K562 (cell line): ENCODE results near the gene CDH6. TPM values are rescaled to one million over a fixed set of nuclear protein-coding genes. Genes with fewer than 3 reads are reported as not detected.

Experiments
- ATAC-seq: fragments of 200-7000 bp; cut with Tn5 transposase; 3 replicates; pipeline ENCODE4 v1.9.1; 2020; ENCODE audit warnings: moderate library complexity
- BruUV-seq: library from RNA; stranded (reverse); fragments of 400-500 nt; replicated peaks from 2 replicates; lab custom pipeline; 2021; lab: Mats Ljungman, UMichigan
- CTCF ChIA-PET: fragments of 300-600 bp; formaldehyde crosslinking; extraction: SDS; loops from one replicate; lab custom pipeline; 2021; ENCODE audit warnings: low intra/inter-chr PET ratio; lab: Yijun Ruan, JAX
- POLR2A ChIA-PET: fragments of 300-600, 350-650 bp; sonication (Branson Sonifier 250); formaldehyde crosslinking; extraction: SDS; loops from one replicate; lab custom pipeline; 2021; ENCODE audit warnings: antibody characterized with exemption, inconsistent platforms; lab: Yijun Ruan, JAX
- DNase-seq, 4 experiments: peaks; one replicate each; pipeline versions ENCODE4 v3.0.0 to v3.0.0-alpha.2; 2011 to 2018; ENCODE audit warnings: low spot score in 3 of 4, mixed read lengths in 3 of 4; ENCODE audit errors: extremely low read depth in 1 of 4
- FAIRE-seq: peaks from 2 replicates; lab custom pipeline; 2011; peaks lifted over from hg19 to GRCh38; lab: Jason Lieb, UNC
- H2AFZ ChIP-seq: 2 replicates; pipeline ENCODE4 v1.6.0; 2011; ENCODE audit warnings: low read depth, low read length, control low read depth, inconsistent platforms
- H3K27ac ChIP-seq: fragments of 200-600 bp; 3 replicates; pipeline ENCODE4 v1.8.0; 2011; ENCODE audit warnings: low read depth, mild to moderate bottlenecking, control low read depth, inconsistent platforms, low read length, moderate library complexity, mixed read lengths; ENCODE audit errors: extremely low read depth
- H3K27me3 ChIP-seq, 2 experiments: fragments of 300-600 bp in 1 of 2; 2 replicates in 1 of 2; 3 replicates in 1 of 2; pipeline versions ENCODE4 v1.6.0 to v1.8.0; 2011; ENCODE audit warnings: inconsistent platforms in 2 of 2, low read length in 2 of 2, mild to moderate bottlenecking in 1 of 2, mixed read lengths in 1 of 2, moderate library complexity in 1 of 2; ENCODE audit not compliant: control insufficient read depth in 2 of 2, insufficient read depth in 2 of 2
- H3K36me3 ChIP-seq: fragments of 300-600 bp; 3 replicates; pipeline ENCODE4 v1.8.0; 2011; ENCODE audit warnings: mild to moderate bottlenecking, low read length, inconsistent platforms; ENCODE audit not compliant: control insufficient read depth, insufficient read depth
- H3K4me1 ChIP-seq, 2 experiments: fragments of 200-600 bp in 1 of 2; replicated peaks in 1 of 2; 2 replicates in 1 of 2; 3 replicates in 1 of 2; pipeline versions ENCODE4 v1.5.1 to v1.8.0; 2011; ENCODE audit warnings: inconsistent platforms in 2 of 2, low read length in 2 of 2, mild to moderate bottlenecking in 1 of 2, mixed read lengths in 1 of 2, moderate library complexity in 1 of 2; ENCODE audit not compliant: control insufficient read depth in 2 of 2, insufficient read depth in 2 of 2
- H3K4me2 ChIP-seq: 2 replicates; pipeline ENCODE4 v1.6.1; 2011; ENCODE audit warnings: low read length, control low read depth, inconsistent platforms, mixed read lengths; ENCODE audit not compliant: insufficient read depth
- H3K4me3 ChIP-seq: fragments of 200-600 bp; sonication (generic), shearing (Covaris generic); 2 replicates; pipeline ENCODE4 v1.5.1; 2016; ENCODE audit warnings: control low read depth, inconsistent platforms
- H3K79me2 ChIP-seq: fragments of 200-600 bp; 3 replicates; pipeline ENCODE4 v1.8.0; 2011; ENCODE audit warnings: low read length, inconsistent platforms; ENCODE audit not compliant: control insufficient read depth, insufficient read depth
- H3K9ac ChIP-seq, 2 experiments: 2 replicates each; pipeline versions ENCODE4 v1.6.0 to v1.6.1; 2011; ENCODE audit warnings: low read depth in 2 of 2, low read length in 2 of 2, control low read depth in 1 of 2, inconsistent platforms in 1 of 2, mild to moderate bottlenecking in 1 of 2, mixed read lengths in 1 of 2; ENCODE audit not compliant: insufficient read depth in 1 of 2
- H3K9me1 ChIP-seq: one replicate; pipeline ENCODE4 v1.6.0; 2011; ENCODE audit warnings: inconsistent platforms, mild to moderate bottlenecking, low read length, moderate library complexity; ENCODE audit not compliant: control insufficient read depth, insufficient read depth
- H3K9me3 ChIP-seq: replicated peaks from 2 replicates; pipeline ENCODE4 v1.5.1; 2011; ENCODE audit warnings: low read depth, low read length, inconsistent platforms; ENCODE audit not compliant: control insufficient read depth, insufficient read depth
- H4K20me1 ChIP-seq: replicated peaks from 2 replicates; pipeline ENCODE4 v1.6.1; 2011; ENCODE audit warnings: low read length, inconsistent platforms, mixed read lengths; ENCODE audit not compliant: control insufficient read depth, insufficient read depth
- ARID1B ChIP-seq: fragments of 450-650 bp; IDR thresholded peaks from 2 replicates; pipeline ENCODE4 v1.6.1; 2016; ENCODE audit warnings: antibody characterized with exemption, mild to moderate bottlenecking, inconsistent platforms
- CBX2 ChIP-seq: fragments of 200-600 bp; sonication (generic); IDR thresholded peaks from one replicate; pipeline ENCODE4 v1.6.1; 2012; ENCODE audit warnings: mild to moderate bottlenecking, low read length, inconsistent platforms; ENCODE audit not compliant: insufficient read depth, poor library complexity, severe bottlenecking
- CTCF ChIP-seq, 3 experiments: IDR thresholded peaks in 2 of 3; conservative IDR thresholded peaks in 1 of 3; 2 replicates each; pipeline ENCODE4 v1.5.1; 2011 to 2012; ENCODE audit warnings: low read length in 3 of 3, mild to moderate bottlenecking in 3 of 3, control low read depth in 2 of 3, improper control_type of control experiment in 1 of 3, inconsistent platforms in 1 of 3, low read depth in 1 of 3, mixed read lengths in 1 of 3, moderate library complexity in 1 of 3; ENCODE audit not compliant: insufficient read depth in 2 of 3
- DACH1 ChIP-seq: fragments of 450-650 bp; IDR thresholded peaks from 2 replicates; pipeline ENCODE4 v1.6.1; 2018; ENCODE audit not compliant: partially characterized antibody
- DEAF1 ChIP-seq: fragments of 450-650 bp; formaldehyde crosslinking; IDR thresholded peaks from 2 replicates; pipeline ENCODE4 v1.4.0; 2020; ENCODE audit warnings: mild to moderate bottlenecking, moderate library complexity
- DIDO1 ChIP-seq: fragments of 450-650 bp; IDR thresholded peaks from 2 replicates; pipeline ENCODE4 v1.6.1; 2016; ENCODE audit warnings: low read depth, missing biosample characterization, missing genetic modification characterization
- EHMT2 ChIP-seq: fragments of 450-650 bp; IDR thresholded peaks from 2 replicates; pipeline ENCODE4 v1.6.1; 2018; ENCODE audit warnings: antibody characterized with exemption
- HCFC1 ChIP-seq: IDR thresholded peaks from 2 replicates; pipeline ENCODE4 v1.6.1; 2012; ENCODE audit warnings: low read depth, low read length, improper control_type of control experiment
- NCOA1 ChIP-seq: fragments of 450-650 bp; IDR thresholded peaks from 2 replicates; pipeline ENCODE4 v1.6.1; 2016; ENCODE audit warnings: low read depth
- NR4A1 ChIP-seq, 2 experiments: fragments of 250-450 bp in 1 of 2; fragments of 450-650 bp in 1 of 2; sonication (Bioruptor Pico) in 1 of 2; IDR thresholded peaks; 2 replicates each; pipeline versions ENCODE4 v1.4.0 to v1.6.1; 2016 to 2020; ENCODE audit warnings: mild to moderate bottlenecking in 2 of 2, missing compliant biosample characterization in 1 of 2, missing genetic modification characterization in 1 of 2, moderate library complexity in 1 of 2
- SNIP1 ChIP-seq: fragments of 450-650 bp; IDR thresholded peaks from 2 replicates; pipeline ENCODE4 v1.7.1; 2017; ENCODE audit warnings: low read depth, mild to moderate bottlenecking
- YBX1 ChIP-seq: fragments of 450-650 bp; IDR thresholded peaks from 2 replicates; pipeline ENCODE4 v1.7.1; 2016; ENCODE audit warnings: mild to moderate bottlenecking
- ZFPM2 ChIP-seq: fragments of 250-450 bp; sonication (Bioruptor Pico); IDR thresholded peaks from 2 replicates; pipeline ENCODE4 v1.5.1; 2022; ENCODE audit warnings: mild to moderate bottlenecking
- ZNF324 ChIP-seq: fragments of 250-450 bp; sonication (Bioruptor Pico); IDR thresholded peaks from 2 replicates; pipeline ENCODE4 v1.4.0; 2020; ENCODE audit warnings: mild to moderate bottlenecking
- WGBS: fragments of 100-300 bp; shearing (Covaris generic); methylation state at CpG from one replicate; pipeline ENCODE4 v1.1.6; 2016; ENCODE audit warnings: low coverage, mixed read lengths; ENCODE audit not compliant: insufficient coverage; ENCODE audit errors: missing lambda C conversion rate; 5-methylcytosine and 5-hydroxymethylcytosine counted together
- in situ Hi-C: fragments of 300-500 bp; cut with MboI; formaldehyde crosslinking; loops from 4 replicates; pipeline ENCODE4 v1.15.0; 2018; ENCODE audit warnings: inconsistent platforms, mixed read lengths
- intact Hi-C: fragments of 100-400 bp; cut with micrococcal nuclease; formaldehyde crosslinking; loops from 2 replicates; pipeline ENCODE4 v1.14.2; 2022
- polyA plus RNA-seq, 8 experiments: library from polyadenylated mRNA; depleted of rRNA in 4 of 8; stranded (reverse) in 5 of 8; unstranded in 3 of 8; fragments of >200 nt; fragmentation: Nextera tagmentation in 2 of 8; fragmentation: Illumina TruSeq in 1 of 8; extraction: Ambion mirVana in 2 of 8; extraction: Trizol in 1 of 8; gene quantifications; 2 replicates each; pipeline versions ENCODE4 v1.2.1 to v1.2.3, GENCODE V29; 2011 to 2014; ENCODE audit warnings: inconsistent platforms in 1 of 8, missing spikeins in 1 of 8
- total RNA-seq, 7 experiments: library from RNA; depleted of rRNA in 6 of 7; stranded (reverse); fragments of >200 nt in 6 of 7; fragmentation: Illumina TruSeq in 2 of 7; extraction: Trizol in 2 of 7; gene quantifications; 2 replicates each; pipeline versions ENCODE4 v1.2.1 to v1.2.3, GENCODE V29; 2011 to 2021; ENCODE audit warnings: low replicate concordance in 1 of 7

CDH6 gene
- total and polyA plus RNA-seq, 9 of the 15 experiments (the other 6 are each of a cell fraction or from before 2014, with no cell fraction given) = not detected

- H3K9me3 ChIP-seq = no peaks in the 10 kb centered on the region
- H3K9ac ChIP-seq = no peak overlapping the region
- H3K9me1 ChIP-seq = no peaks in the 10 kb centered on the region
- H3K79me2 ChIP-seq = no peaks in the 10 kb centered on the region
- ChIA-PET POLR2A (interaction anchor here (1.7 kb wide), 1 partner anchor 11 kb away, joined by 5 read pairs; no protein-coding TSS in a partner anchor), CTCF (no interaction called here)
- intact Hi-C loops = no loop called here
- ATAC-seq (no peak), FAIRE-seq (no peak), DNase-seq (no peak)
- TF ChIP-seq NR4A1 (CRISPR knock-in tag; IDR thresholded peaks at IDR 0.05) = no peak
- TF ChIP-seq NR4A1 (tag; IDR thresholded peaks at IDR 0.05) = no peak
- TF ChIP-seq ARID1B = no peak
- TF ChIP-seq HCFC1 = no peak
- TF ChIP-seq CBX2 = no peak
- no peaks in the 10 kb centered on the region for H3K27me3 ChIP-seq
- no peak overlapping the region for H2AFZ ChIP-seq
- 0% methylated on average over 4 of the region's 4 CpGs for WGBS
- H3K4me2 ChIP-seq = no peak overlapping the region
- H4K20me1 ChIP-seq = no peaks in the 10 kb centered on the region
- no peak overlapping the region for H3K4me3 ChIP-seq
- no TSS peak for BruUV-seq
- no peaks in the 10 kb centered on the region for H3K36me3 ChIP-seq
- H3K27ac ChIP-seq = no peak overlapping the region
- H3K4me1 ChIP-seq = no peaks in the 10 kb centered on the region
- in situ Hi-C loops = no loop called here
These were observed 75.2 kb downstream of the CDH6 start for GRCh38 chr5:31268686-31269085.

GRCh38 chr5:31269259-31269658, 75.8 kb downstream of the CDH6 start:
- WGBS = 0% methylated on average over 3 of the region's 4 CpGs
- Histone ChIP-seq H3K27me3 (no peaks in the 10 kb centered on the region), H3K4me2 (no peak overlapping the region), H3K9me3 (no peaks in the 10 kb centered on the region), H3K9ac (no peak overlapping the region), H3K79me2 (no peaks in the 10 kb centered on the region), H3K36me3 (no peaks in the 10 kb centered on the region), H2AFZ (no peak overlapping the region), H4K20me1 (no peaks in the 10 kb centered on the region), H3K4me3 (no peak overlapping the region), H3K9me1 (no peaks in the 10 kb centered on the region), H3K27ac (no peak overlapping the region), H3K4me1 (no peaks in the 10 kb centered on the region)
- FAIRE-seq (no peak), DNase-seq (no peak), ATAC-seq (no peak)
- intact Hi-C loops = no loop called here
- ChIA-PET POLR2A (no interaction called here), CTCF (no interaction called here)
- no TSS peak for BruUV-seq
- in situ Hi-C loops = no loop called here
- no peak for TF ChIP-seq DIDO1 (tag)
- TF ChIP-seq CTCF (IDR thresholded peaks at IDR 0.05 in 2 of 3, conservative IDR thresholded peaks at IDR 0.05 in 1 of 3; ENCODE audit: insufficient read depth in 2 of 3, low read depth in 1 of 3, low read length in 3 of 3) = no peak
- no peak for TF ChIP-seq ZNF324
- TF ChIP-seq DACH1 = no peak
- TF ChIP-seq EHMT2 = no peak
- TF ChIP-seq NCOA1 = no peak
- no peak for TF ChIP-seq DEAF1
- no peak for TF ChIP-seq SNIP1
- TF ChIP-seq ZFPM2 (CRISPR knock-in tag) = no peak
- TF ChIP-seq YBX1 = no peak
